Measurements from ENCODE around the gene DOCK8.
"Not testable (repeated sequence)": the region's sequence is repeated elsewhere in the genome, so short reads cannot be mapped to it uniquely, and the experiment has no call there.

The DOCK8 gene

DNA sequence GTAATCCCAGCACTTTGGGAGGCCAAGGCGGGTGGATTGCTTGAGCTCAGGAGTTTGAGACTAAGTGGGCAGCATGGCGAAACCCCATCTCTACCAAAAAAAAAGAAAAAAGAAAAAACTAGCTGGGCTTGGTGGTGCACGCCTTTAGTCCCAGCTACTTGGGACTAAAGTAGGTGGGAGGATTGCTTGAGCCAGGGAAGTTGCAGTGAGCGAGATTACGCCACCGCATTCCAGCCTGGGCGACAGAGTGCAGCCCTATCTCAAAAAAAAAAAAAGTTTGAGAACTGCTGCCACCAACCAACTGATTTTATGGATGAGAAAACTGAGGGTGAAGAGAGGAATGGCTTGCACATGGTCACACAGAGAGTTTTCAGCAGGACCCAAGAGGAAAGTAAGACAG lies 175.1 kb downstream of the DOCK8 start:
- Histone ChIP-seq H3K27me3 (ENCODE audit: control insufficient read depth in 1 of 2, insufficient read depth in 2 of 2, low read length in 2 of 2) (no peaks in the 10 kb centered on the region), H3K9me3 (ENCODE audit: control insufficient read depth in 2 of 2, low read length in 2 of 2) (no peaks in the 10 kb centered on the region), H3K4me3 (ENCODE audit: low read length in 2 of 2) (no peak overlapping the region), H3K27ac (ENCODE audit: low read length) (no peak overlapping the region), H3K4me1 (ENCODE audit: control insufficient read depth, insufficient read depth, low read length) (no peaks in the 10 kb centered on the region), H3K9ac (ENCODE audit: low read length in 2 of 2) (no peak overlapping the region), H3K36me3 (ENCODE audit: control insufficient read depth in 2 of 2, insufficient read depth in 2 of 2, low read length in 2 of 2) (no peaks in the 10 kb centered on the region)

- H3K4me3 ChIP-seq (ENCODE audit: low read length in 2 of 2) = no peak overlapping the region
- H3K27me3 ChIP-seq (ENCODE audit: control insufficient read depth in 1 of 2, insufficient read depth in 2 of 2, low read length in 2 of 2) = no peaks in the 10 kb centered on the region
- no peak overlapping the region for H3K27ac ChIP-seq (ENCODE audit: low read length)
- H3K9ac ChIP-seq (ENCODE audit: low read length in 2 of 2) = no peak overlapping the region
- no peaks in the 10 kb centered on the region for H3K9me3 ChIP-seq (ENCODE audit: control insufficient read depth in 2 of 2, low read length in 2 of 2)
- H3K36me3 ChIP-seq (ENCODE audit: control insufficient read depth in 2 of 2, insufficient read depth in 2 of 2, low read length in 2 of 2) = no peaks in the 10 kb centered on the region
- H3K4me1 ChIP-seq (ENCODE audit: control insufficient read depth, insufficient read depth, low read length) = no peaks in the 10 kb centered on the region
These were observed 177.6 kb downstream of the DOCK8 start for GRCh38 chr9:392077-392804.

GRCh38 chr9:394347-395052 lies 179.8 kb downstream of the DOCK8 start:
- no peak overlapping the region for H3K27ac ChIP-seq (ENCODE audit: low read length)

DNA sequence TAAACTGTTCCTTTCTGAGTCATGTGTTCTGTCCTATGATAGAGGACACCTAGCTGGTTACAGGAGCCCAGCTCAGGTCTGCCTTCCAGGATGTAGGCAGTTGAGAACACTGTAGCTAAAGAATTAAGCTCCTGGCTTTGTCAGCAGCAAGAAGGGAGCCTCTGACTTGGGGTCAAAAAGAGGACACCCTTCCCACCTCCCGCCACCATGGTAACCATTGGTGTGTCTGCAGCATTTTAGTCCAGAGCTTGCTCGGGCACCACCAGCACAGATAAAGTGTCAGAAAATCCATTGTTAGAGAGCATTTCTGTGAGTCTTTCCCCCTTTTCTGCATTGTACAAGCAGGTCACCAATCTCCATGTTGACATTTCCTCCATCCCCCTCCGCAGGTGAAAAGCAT lies 181.7 kb downstream of the DOCK8 start:
- Histone ChIP-seq H3K9me3 (ENCODE audit: control insufficient read depth in 2 of 2, low read length in 2 of 2) (no peaks in the 10 kb centered on the region), H3K4me1 (ENCODE audit: control insufficient read depth, insufficient read depth, low read length) (no peaks in the 10 kb centered on the region), H3K4me3 (ENCODE audit: low read length in 2 of 2) (no peak overlapping the region), H3K9ac (ENCODE audit: low read length in 2 of 2) (no peak overlapping the region), H3K27ac (ENCODE audit: low read length) (no peak overlapping the region), H3K27me3 (ENCODE audit: control insufficient read depth in 1 of 2, insufficient read depth in 2 of 2, low read length in 2 of 2) (no peaks in the 10 kb centered on the region), H3K36me3 (ENCODE audit: control insufficient read depth in 2 of 2, insufficient read depth in 2 of 2, low read length in 2 of 2) (no peaks in the 10 kb centered on the region)

More at GRCh38 chr9:394347-395052, 179.8 kb downstream of the DOCK8 start:
- H3K4me3 ChIP-seq (ENCODE audit: low read length in 2 of 2) = no peak overlapping the region
- no peaks in the 10 kb centered on the region for H3K4me1 ChIP-seq (ENCODE audit: control insufficient read depth, insufficient read depth, low read length)
- no peaks in the 10 kb centered on the region for H3K27me3 ChIP-seq (ENCODE audit: control insufficient read depth in 1 of 2, insufficient read depth in 2 of 2, low read length in 2 of 2)
- no peaks in the 10 kb centered on the region for H3K9me3 ChIP-seq (ENCODE audit: control insufficient read depth in 2 of 2, low read length in 2 of 2)
- no peaks in the 10 kb centered on the region for H3K36me3 ChIP-seq (ENCODE audit: control insufficient read depth in 2 of 2, insufficient read depth in 2 of 2, low read length in 2 of 2)
- H3K9ac ChIP-seq (ENCODE audit: low read length in 2 of 2) = no peak overlapping the region

DNA sequence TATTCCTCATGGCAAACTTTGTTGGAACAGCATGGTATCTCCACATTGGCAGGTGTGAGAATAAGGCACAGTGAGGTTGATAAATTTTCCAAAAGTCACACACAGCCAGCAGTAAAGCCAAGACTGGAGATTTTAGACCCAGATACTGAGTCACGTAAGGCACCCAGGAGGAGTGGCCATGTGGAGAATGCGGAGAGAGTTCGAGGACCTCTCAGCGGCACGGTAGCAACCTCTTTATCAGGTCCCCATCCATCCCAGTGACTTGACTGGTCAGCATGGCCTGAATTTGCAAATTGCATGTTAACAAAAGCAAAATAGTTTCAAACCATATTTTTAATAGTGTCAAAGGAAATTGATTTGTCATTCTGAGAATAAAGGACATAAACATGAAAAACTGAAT lies 183.4 kb downstream of the DOCK8 start:
- Histone ChIP-seq H3K9ac (ENCODE audit: low read length in 2 of 2) (no peak overlapping the region), H3K9me3 (ENCODE audit: control insufficient read depth in 2 of 2, low read length in 2 of 2) (no peaks in the 10 kb centered on the region), H3K4me3 (ENCODE audit: low read length in 2 of 2) (no peak overlapping the region), H3K27me3 (ENCODE audit: control insufficient read depth in 1 of 2, insufficient read depth in 2 of 2, low read length in 2 of 2) (no peaks in the 10 kb centered on the region), H3K36me3 (ENCODE audit: control insufficient read depth in 2 of 2, insufficient read depth in 2 of 2, low read length in 2 of 2) (no peaks in the 10 kb centered on the region), H3K27ac (ENCODE audit: low read length) (no peak overlapping the region), H3K4me1 (ENCODE audit: control insufficient read depth, insufficient read depth, low read length) (no peaks in the 10 kb centered on the region)

DNA sequence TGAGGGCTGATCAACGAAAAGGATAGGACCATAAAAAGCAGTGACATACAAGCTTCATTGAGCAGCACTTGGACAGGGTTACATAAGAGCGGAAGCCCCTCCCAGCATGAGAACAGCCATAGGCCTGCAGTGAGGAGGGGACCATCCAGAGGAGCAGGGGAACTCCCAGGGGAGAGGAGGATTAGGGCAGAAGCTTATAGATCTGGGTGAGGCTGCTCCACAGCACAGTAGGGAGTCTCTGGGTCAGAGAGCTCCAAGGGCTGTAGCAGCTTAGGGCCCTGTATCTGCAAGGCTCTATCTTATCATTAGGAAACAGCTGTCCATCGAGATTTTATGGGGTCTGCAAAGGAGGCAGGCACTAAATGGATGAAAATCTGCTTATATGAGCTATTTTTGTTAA lies 186.6 kb downstream of the DOCK8 start:
- Histone ChIP-seq H3K4me1 (ENCODE audit: control insufficient read depth, insufficient read depth, low read length) (no peaks in the 10 kb centered on the region), H3K4me3 (ENCODE audit: low read length in 2 of 2) (no peak overlapping the region), H3K9ac (ENCODE audit: low read length in 2 of 2) (no peak overlapping the region), H3K27ac (ENCODE audit: low read length) (no peak overlapping the region), H3K36me3 (ENCODE audit: control insufficient read depth in 2 of 2, insufficient read depth in 2 of 2, low read length in 2 of 2) (no peaks in the 10 kb centered on the region), H3K9me3 (ENCODE audit: control insufficient read depth in 2 of 2, low read length in 2 of 2) (no peaks in the 10 kb centered on the region), H3K27me3 (ENCODE audit: control insufficient read depth in 1 of 2, insufficient read depth in 2 of 2, low read length in 2 of 2) (no peaks in the 10 kb centered on the region)

GRCh38 chr9:404234-404633 lies 189.6 kb downstream of the DOCK8 start:
- Histone ChIP-seq H3K4me3 (ENCODE audit: low read length in 2 of 2) (no peak overlapping the region), H3K27ac (ENCODE audit: low read length) (no peak overlapping the region), H3K9me3 (ENCODE audit: control insufficient read depth in 2 of 2, low read length in 2 of 2) (no peaks in the 10 kb centered on the region), H3K36me3 (ENCODE audit: control insufficient read depth in 2 of 2, insufficient read depth in 2 of 2, low read length in 2 of 2) (no peaks in the 10 kb centered on the region), H3K4me1 (ENCODE audit: control insufficient read depth, insufficient read depth, low read length) (no peaks in the 10 kb centered on the region), H3K27me3 (ENCODE audit: control insufficient read depth in 1 of 2, insufficient read depth in 2 of 2, low read length in 2 of 2) (no peaks in the 10 kb centered on the region), H3K9ac (ENCODE audit: low read length in 2 of 2) (no peak overlapping the region)

- H3K9me3 ChIP-seq (ENCODE audit: control insufficient read depth in 2 of 2, low read length in 2 of 2) = no peaks in the 10 kb centered on the region
- H3K9ac ChIP-seq (ENCODE audit: low read length in 2 of 2) = no peak overlapping the region
- H3K4me1 ChIP-seq (ENCODE audit: control insufficient read depth, insufficient read depth, low read length) = no peaks in the 10 kb centered on the region
- H3K27me3 ChIP-seq (ENCODE audit: control insufficient read depth in 1 of 2, insufficient read depth in 2 of 2, low read length in 2 of 2) = no peaks in the 10 kb centered on the region
- H3K27ac ChIP-seq (ENCODE audit: low read length) = no peak overlapping the region
- H3K36me3 ChIP-seq (ENCODE audit: control insufficient read depth in 2 of 2, insufficient read depth in 2 of 2, low read length in 2 of 2) = no peaks in the 10 kb centered on the region
- no peak overlapping the region for H3K4me3 ChIP-seq (ENCODE audit: low read length in 2 of 2)
These were observed 190.7 kb downstream of the DOCK8 start for GRCh38 chr9:405341-405740.

DNA sequence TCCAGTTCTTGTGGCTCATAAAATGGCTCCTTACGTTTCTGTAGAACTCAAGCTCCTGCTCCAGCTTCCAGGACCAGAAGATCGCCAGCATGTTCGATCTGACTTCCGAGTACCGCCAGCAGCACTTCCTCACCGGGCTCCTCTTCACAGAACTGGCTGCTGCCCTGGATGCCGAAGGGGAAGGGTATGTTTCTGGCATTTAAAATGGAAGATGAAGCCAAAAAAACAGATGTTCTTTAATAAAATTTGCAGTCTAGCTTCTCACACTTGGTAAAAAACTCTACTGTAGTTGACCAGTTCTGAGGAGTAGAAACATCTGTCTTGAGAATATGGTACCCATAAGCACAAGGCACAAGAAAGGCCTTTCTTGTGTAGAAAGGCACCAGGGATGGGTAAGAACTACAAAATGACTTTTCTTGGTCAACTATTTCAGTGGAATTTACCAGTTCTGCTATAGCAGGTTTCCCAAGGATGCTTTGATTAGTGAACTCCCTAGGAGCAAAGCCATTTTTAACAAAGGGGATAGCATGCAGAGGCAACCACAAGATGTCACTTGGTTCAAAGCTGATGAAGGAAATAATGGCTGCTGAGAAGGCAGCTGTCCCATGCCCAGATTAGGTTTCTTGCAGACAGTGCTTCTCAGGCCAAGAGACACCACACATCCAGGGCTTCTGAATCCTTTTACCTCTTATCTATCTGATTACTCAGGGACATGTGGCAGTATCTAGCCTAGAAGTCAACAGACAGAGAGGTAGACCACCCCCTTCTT lies 192.4 kb downstream of the DOCK8 start:
- Histone ChIP-seq H3K9me3 (ENCODE audit: control insufficient read depth in 2 of 2, low read length in 2 of 2) (no peaks in the 10 kb centered on the region), H3K27me3 (ENCODE audit: control insufficient read depth in 1 of 2, insufficient read depth in 2 of 2, low read length in 2 of 2) (no peaks in the 10 kb centered on the region), H3K27ac (ENCODE audit: low read length) (no peak overlapping the region), H3K4me1 (ENCODE audit: control insufficient read depth, insufficient read depth, low read length) (no peaks in the 10 kb centered on the region), H3K36me3 (ENCODE audit: control insufficient read depth in 2 of 2, insufficient read depth in 2 of 2, low read length in 2 of 2) (no peaks in the 10 kb centered on the region), H3K9ac (ENCODE audit: low read length in 2 of 2) (no peak overlapping the region), H3K4me3 (ENCODE audit: low read length in 2 of 2) (no peak overlapping the region)

DNA sequence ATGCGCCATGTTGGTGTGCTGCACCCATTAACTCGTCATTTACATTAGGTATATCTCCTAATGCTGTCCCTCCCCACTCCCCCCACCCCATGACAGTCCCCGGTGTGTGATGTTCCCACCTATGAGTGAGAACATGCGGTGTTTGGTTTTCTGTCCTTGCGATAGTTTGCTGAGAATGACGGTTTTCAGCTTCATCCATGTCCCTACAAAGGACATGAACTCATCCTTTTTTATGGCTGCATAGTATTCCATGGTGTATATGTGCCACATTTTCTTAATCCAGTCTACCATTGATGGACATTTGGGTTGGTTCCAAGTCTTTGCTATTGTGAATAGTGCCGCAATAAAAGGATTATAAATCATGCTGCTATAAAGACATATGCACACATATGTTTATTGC lies 195.0 kb downstream of the DOCK8 start:
- H3K4me1 ChIP-seq (ENCODE audit: control insufficient read depth, insufficient read depth, low read length); H3K9ac ChIP-seq (ENCODE audit: low read length in 2 of 2); H3K36me3 ChIP-seq (ENCODE audit: control insufficient read depth in 2 of 2, insufficient read depth in 2 of 2, low read length in 2 of 2); H3K27ac ChIP-seq (ENCODE audit: low read length); H3K4me3 ChIP-seq (ENCODE audit: low read length in 2 of 2); H3K27me3 ChIP-seq (ENCODE audit: control insufficient read depth in 1 of 2, insufficient read depth in 2 of 2, low read length in 2 of 2); H3K9me3 ChIP-seq (ENCODE audit: control insufficient read depth in 2 of 2, low read length in 2 of 2): not testable (repeated sequence)
